ENCODE data around the gene MORN5. TPM values are rescaled to one million over a fixed set of nuclear protein-coding genes. Genes with fewer than 3 reads are reported as not detected.

Gene MORN5
- total and polyA plus RNA-seq, 2 experiments from 2014 or later = not detected

DNA sequence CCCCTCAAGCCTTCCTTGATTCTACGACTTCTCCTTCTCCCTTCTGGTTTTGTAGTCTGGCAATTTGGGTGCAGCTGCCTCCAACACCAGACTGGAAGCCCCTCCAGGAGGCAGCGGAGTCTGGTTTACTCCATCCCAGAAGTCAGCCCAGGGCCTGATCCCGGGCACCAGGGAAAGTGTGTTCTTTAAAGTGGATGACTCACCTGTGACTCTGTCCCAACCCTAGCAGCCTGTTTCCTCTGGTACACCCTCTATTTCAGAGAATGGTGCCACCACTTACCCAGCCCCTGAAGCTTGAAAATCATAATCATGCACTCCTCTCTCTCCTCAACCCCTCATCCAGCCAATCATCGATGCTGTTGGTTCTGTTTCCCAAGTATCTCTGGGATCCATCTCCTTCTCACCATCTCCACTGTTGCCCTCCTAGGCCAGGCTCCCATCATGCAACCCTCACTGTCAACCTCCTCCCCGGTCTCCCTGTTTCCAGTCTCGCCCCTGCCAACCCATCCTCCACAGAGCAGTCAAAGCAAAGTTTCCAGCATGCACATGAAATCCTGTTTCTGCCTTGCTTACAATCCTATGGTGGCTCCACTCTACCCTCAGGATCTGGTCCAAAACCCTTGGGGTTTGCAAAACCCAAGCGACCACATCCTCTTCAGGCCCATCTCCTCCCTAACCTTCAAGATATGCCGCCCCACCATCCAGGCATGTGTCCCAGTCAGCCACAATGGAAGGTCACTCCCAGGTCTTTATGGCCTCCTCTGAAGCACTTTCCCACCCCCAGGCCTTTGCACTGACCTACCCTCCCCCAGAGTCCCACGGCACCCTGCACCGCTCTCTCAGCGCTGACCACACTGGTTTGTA, 58.6 kb downstream of the MORN5 start:
- no peak for ATAC-seq
- TF ChIP-seq, protein P1, sequence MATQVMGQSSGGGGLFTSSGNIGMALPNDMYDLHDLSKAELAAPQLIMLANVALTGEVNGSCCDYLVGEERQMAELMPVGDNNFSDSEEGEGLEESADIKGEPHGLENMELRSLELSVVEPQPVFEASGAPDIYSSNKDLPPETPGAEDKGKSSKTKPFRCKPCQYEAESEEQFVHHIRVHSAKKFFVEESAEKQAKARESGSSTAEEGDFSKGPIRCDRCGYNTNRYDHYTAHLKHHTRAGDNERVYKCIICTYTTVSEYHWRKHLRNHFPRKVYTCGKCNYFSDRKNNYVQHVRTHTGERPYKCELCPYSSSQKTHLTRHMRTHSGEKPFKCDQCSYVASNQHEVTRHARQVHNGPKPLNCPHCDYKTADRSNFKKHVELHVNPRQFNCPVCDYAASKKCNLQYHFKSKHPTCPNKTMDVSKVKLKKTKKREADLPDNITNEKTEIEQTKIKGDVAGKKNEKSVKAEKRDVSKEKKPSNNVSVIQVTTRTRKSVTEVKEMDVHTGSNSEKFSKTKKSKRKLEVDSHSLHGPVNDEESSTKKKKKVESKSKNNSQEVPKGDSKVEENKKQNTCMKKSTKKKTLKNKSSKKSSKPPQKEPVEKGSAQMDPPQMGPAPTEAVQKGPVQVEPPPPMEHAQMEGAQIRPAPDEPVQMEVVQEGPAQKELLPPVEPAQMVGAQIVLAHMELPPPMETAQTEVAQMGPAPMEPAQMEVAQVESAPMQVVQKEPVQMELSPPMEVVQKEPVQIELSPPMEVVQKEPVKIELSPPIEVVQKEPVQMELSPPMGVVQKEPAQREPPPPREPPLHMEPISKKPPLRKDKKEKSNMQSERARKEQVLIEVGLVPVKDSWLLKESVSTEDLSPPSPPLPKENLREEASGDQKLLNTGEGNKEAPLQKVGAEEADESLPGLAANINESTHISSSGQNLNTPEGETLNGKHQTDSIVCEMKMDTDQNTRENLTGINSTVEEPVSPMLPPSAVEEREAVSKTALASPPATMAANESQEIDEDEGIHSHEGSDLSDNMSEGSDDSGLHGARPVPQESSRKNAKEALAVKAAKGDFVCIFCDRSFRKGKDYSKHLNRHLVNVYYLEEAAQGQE (IDR thresholded peaks at IDR 0.05; ENCODE audit: unreplicated experiment) = no peak
- peak; percentile 73 for TF ChIP-seq EZH2 (IDR thresholded peaks at IDR 0.05; ENCODE audit: low read depth, unreplicated experiment)
- DNase-seq (ENCODE audit: low spot score) = peak; percentile 42
- H3K4me1 ChIP-seq (ENCODE audit: insufficient read depth) = peaks cover 45% of the 10 kb centered on the region
- H3K4me3 Mint-ChIP-seq = peak overlapping the region; percentile 71
- peaks cover 15% of the 10 kb centered on the region for H3F3A ChIP-seq (replicated peaks; ENCODE audit: low read depth)
- H4K20me1 ChIP-seq (replicated peaks; ENCODE audit: insufficient read depth) = peaks cover 8% of the 10 kb centered on the region; the same call in 1 of the 2 replicates
- H2AFZ ChIP-seq = peak overlapping the region; percentile 97; the same call in 1 of the 2 replicates
- H3K9me2 ChIP-seq (ENCODE audit: insufficient read depth) = peaks cover 3% of the 10 kb centered on the region; the same call in 1 of the 2 replicates
- H3K4me3 ChIP-seq = peak overlapping the region; percentile 63
- peaks cover 53% of the 10 kb centered on the region for H3K4me1 Mint-ChIP-seq
- peaks cover 99% of the 10 kb centered on the region for H3K27me3 Mint-ChIP-seq (ENCODE audit: insufficient read depth, low read depth, poor library complexity)
- H3K27ac Mint-ChIP-seq = no peak overlapping the region
- H3K79me2 ChIP-seq (replicated peaks; ENCODE audit: insufficient read depth) = no peaks in the 10 kb centered on the region
- no peak overlapping the region for H3K27ac ChIP-seq (ENCODE audit: low read depth)
- H3K36me3 ChIP-seq (ENCODE audit: insufficient read depth) = no peaks in the 10 kb centered on the region
- no peaks in the 10 kb centered on the region; the same call in 2 of the 3 replicates for H3K36me3 Mint-ChIP-seq (ENCODE audit: low read depth)
- H3K9me3 Mint-ChIP-seq = peaks cover 7% of the 10 kb centered on the region
- H3K27me3 ChIP-seq (ENCODE audit: insufficient read depth) = peaks cover 97% of the 10 kb centered on the region
- H3K4me2 ChIP-seq = peak overlapping the region; percentile 85

DNA sequence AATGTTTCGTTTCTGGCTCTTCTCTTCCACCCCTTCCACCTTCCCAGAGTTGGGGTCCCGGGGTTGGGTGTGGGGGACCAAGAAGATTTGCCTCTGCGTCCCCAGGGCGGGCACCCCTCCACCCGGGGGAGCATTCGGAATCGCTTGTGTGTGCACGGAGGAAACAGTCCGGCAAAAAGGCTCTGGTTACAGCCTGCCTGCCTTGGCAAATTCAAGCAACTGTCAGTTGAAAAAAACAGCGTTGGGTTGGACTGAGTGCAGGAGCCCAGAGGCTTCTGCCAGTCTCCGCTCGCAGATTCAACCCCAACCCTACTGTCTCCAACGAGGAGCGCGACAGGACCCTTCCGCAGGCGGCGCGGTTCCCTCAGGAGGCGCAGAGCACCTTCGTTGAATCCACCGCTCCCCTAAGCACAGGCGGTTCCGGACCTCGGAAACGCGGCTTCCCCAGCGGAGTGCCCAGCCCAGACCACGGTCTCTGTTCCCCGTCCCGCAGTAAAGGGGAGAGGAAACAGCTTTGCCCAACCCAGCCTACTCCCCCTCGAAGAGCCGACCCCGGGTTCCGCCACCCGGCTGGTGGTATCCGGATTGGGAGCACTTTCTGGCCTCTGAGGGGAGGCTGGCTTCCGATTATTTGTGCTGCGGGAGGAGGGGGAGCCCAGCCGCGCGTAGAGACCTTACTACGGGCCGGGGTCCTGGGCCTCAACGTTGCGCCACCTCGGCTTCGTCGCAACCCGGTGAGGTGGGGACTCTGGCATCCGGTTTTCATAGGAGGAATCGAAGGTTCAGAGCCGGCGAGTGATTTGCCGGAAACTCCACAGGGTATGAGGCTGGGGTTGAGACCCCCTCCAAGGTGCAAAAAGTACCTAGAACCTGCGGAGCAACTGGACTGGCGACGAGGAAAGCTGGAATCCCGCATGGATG, 59.5 kb downstream of the MORN5 start:
- ATAC-seq = peak; percentile 11

More for the DNA sequence above, 59.5 kb downstream of the MORN5 start:
- Mint-ChIP-seq H3K27ac (no peak overlapping the region), H3K36me3 (ENCODE audit: low read depth) (no peaks in the 10 kb centered on the region; the same call in 2 of the 3 replicates), H3K27me3 (ENCODE audit: insufficient read depth, low read depth, poor library complexity) (peaks cover 100% of the 10 kb centered on the region), H3K4me1 (peaks cover 53% of the 10 kb centered on the region), H3K9me3 (peaks cover 7% of the 10 kb centered on the region), H3K4me3 (peak overlapping the region; percentile 71)
- H3K4me2 ChIP-seq = peak overlapping the region; percentile 85
- TF ChIP-seq, protein P2, sequence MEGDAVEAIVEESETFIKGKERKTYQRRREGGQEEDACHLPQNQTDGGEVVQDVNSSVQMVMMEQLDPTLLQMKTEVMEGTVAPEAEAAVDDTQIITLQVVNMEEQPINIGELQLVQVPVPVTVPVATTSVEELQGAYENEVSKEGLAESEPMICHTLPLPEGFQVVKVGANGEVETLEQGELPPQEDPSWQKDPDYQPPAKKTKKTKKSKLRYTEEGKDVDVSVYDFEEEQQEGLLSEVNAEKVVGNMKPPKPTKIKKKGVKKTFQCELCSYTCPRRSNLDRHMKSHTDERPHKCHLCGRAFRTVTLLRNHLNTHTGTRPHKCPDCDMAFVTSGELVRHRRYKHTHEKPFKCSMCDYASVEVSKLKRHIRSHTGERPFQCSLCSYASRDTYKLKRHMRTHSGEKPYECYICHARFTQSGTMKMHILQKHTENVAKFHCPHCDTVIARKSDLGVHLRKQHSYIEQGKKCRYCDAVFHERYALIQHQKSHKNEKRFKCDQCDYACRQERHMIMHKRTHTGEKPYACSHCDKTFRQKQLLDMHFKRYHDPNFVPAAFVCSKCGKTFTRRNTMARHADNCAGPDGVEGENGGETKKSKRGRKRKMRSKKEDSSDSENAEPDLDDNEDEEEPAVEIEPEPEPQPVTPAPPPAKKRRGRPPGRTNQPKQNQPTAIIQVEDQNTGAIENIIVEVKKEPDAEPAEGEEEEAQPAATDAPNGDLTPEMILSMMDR (conservative IDR thresholded peaks at IDR 0.05; ENCODE audit: low read depth in 2 of 2) = no peak
- TF ChIP-seq EZH2 (IDR thresholded peaks at IDR 0.05; ENCODE audit: low read depth, unreplicated experiment) (peak; percentile 99), ZNF331 (CRISPR knock-in tag; IDR thresholded peaks at IDR 0.05; ENCODE audit: low read depth) (no peak), EZH2phosphoT487 (IDR thresholded peaks at IDR 0.05; ENCODE audit: unreplicated experiment) (peak; percentile 72)
- TF ChIP-seq, protein P3, sequence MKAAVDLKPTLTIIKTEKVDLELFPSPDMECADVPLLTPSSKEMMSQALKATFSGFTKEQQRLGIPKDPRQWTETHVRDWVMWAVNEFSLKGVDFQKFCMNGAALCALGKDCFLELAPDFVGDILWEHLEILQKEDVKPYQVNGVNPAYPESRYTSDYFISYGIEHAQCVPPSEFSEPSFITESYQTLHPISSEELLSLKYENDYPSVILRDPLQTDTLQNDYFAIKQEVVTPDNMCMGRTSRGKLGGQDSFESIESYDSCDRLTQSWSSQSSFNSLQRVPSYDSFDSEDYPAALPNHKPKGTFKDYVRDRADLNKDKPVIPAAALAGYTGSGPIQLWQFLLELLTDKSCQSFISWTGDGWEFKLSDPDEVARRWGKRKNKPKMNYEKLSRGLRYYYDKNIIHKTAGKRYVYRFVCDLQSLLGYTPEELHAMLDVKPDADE (IDR thresholded peaks at IDR 0.05) = 0 out of 2 replicates have a peak, but pooled peaks have one; percentile 14
- peaks cover 10% of the 10 kb centered on the region; the same call in 1 of the 2 replicates for H4K20me1 ChIP-seq (replicated peaks; ENCODE audit: insufficient read depth)
- peaks cover 15% of the 10 kb centered on the region for H3F3A ChIP-seq (replicated peaks; ENCODE audit: low read depth)
- peaks cover 100% of the 10 kb centered on the region for H3K27me3 ChIP-seq (ENCODE audit: insufficient read depth)
- no peaks in the 10 kb centered on the region for H3K79me2 ChIP-seq (replicated peaks; ENCODE audit: insufficient read depth)
- no peaks in the 10 kb centered on the region for H3K36me3 ChIP-seq (ENCODE audit: insufficient read depth)
- peak overlapping the region; percentile 97 for H2AFZ ChIP-seq
- H3K4me3 ChIP-seq = peak overlapping the region; percentile 63
- peak; percentile 69 for DNase-seq (ENCODE audit: low spot score)
- peaks cover 45% of the 10 kb centered on the region for H3K4me1 ChIP-seq (ENCODE audit: insufficient read depth)
- H3K9me2 ChIP-seq (ENCODE audit: insufficient read depth) = peaks cover 3% of the 10 kb centered on the region; the same call in 1 of the 2 replicates
- no peak overlapping the region for H3K27ac ChIP-seq (ENCODE audit: low read depth)
